Stimulated activated CD8-positive, alpha-beta memory T cell treated with anti-CD3 and anti-CD28 coated beads, Interleukin-4, amount 100 ng/mL, for 48 hours (primary cell): Measurements from ENCODE around the gene PPM1H.

ENCODE experiments used
- DNase-seq: peaks from one replicate; pipeline ENCODE4 v3.0.0-alpha.2; 2020

The PPM1H gene

DNA sequence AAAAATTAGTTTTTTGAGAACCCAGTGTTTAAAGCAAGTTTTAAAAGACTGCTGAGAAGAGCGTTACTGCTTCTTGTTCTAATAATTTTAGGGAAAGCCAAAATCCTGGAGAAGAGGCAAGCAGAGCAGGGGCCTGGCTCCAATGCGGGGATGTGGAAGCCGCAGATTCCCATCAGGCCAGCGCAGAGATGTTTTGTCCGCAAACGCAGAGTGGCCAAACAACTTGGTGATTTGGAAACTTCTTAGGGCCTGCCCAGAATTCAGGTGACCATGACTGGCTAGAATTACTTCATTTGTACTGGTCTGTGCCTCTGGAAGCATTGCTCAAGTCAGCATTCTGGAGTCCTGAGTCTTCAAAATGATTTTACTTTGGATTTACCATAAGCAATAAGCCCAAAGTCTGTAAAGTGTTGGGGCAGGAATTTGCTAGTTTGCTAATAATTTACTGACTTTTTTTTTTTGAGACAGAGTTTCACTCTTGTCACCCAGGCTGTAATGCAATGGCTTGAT, 208.4 kb downstream of the PPM1H start:
- no peak for DNase-seq

DNA sequence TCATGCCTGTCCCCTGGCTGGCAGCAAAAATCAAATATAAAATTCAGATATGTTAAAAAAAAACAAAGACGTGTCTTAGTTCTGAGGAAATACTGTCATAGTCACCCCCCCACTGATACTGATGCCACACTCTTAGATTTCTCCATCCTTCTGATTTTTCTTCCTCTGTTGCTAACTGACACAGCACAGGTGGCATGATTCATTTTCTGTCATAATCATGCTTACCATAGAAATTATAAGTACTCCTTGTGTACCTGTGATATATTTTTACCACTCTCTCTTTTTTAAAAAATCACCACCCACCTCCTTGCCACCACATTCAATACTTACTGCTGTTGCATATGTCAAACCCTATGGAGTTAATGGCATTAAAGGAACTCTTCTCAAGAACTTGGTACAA, 209.2 kb downstream of the PPM1H start:
- no peak for DNase-seq

DNA sequence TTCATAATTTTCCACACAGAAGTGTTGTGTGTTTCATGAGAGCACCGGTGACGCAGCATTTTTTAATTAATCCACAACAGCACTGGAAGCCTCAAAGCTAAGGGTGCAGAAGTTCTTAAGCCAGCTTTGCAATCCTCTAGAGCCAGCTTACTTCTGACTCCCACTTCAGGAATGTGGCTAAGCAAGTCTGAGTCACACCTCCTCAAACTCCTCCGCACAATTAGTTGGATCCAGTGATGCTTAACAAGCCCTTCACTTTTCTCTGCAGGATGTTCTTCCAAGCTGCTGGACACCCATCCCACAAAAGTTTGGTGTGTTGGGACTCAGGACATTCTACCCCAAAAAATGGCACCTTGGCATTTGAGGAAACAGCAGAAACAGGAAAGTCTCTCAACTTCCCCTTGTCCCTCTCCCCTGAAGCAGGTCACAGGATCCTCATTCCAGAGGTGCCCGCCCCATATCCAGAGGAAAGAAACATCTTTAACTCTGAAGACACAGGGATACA, 210.0 kb downstream of the PPM1H start:
- DNase-seq, result no peak

DNA sequence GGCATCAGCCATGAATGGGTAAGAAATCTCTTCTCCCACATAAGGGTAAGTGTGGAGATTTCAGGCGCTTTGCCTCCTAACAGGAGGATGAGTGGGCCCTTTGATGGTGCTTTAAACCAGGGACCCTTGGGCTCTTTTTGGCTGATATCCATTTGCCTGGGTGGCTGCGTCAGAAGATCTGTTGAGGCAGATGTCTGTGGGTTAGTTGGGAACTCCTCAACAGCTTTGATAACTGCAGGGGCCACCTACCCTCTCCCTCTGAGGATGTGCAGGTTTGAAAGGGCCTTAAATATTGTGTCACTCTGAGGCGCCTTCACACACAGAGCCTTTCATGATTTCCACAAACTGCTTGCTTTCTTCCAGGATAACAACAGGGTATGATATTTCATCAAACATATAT, 210.7 kb downstream of the PPM1H start:
- DNase-seq, result no peak

DNA sequence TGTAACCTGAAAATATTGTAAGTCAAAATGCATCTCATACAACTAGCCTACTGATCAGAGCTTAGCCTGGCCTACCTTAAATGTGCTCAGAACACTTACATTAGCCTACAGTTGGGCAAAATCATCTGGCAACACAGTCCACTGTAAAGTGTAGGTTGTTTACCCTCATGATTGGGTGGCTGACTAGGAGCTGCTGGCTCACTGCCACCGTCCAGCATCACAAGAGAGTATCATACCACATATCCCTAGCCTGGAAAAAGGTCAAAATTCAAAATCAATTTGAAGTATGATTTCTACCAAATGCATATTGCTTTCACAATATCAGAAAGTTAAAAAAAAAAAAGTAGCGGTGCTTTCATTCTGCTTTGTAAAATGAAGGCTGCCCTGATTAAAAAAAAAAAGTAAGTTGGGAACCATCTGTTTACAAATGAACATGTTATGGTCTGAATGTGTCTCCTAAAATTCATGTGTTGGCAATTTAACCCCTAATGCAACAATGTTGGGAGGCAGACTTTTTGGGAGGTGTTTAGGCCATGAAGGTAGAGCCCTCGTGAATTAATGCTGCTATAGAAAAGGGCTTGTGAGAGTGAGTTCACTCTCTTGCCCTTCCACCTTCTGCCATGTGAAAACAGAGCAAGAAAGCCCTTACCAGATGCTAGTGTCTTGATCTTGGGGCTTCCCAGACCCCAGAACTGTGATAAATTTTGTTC, 211.8 kb downstream of the PPM1H start:
- DNase-seq, result no peak

DNA sequence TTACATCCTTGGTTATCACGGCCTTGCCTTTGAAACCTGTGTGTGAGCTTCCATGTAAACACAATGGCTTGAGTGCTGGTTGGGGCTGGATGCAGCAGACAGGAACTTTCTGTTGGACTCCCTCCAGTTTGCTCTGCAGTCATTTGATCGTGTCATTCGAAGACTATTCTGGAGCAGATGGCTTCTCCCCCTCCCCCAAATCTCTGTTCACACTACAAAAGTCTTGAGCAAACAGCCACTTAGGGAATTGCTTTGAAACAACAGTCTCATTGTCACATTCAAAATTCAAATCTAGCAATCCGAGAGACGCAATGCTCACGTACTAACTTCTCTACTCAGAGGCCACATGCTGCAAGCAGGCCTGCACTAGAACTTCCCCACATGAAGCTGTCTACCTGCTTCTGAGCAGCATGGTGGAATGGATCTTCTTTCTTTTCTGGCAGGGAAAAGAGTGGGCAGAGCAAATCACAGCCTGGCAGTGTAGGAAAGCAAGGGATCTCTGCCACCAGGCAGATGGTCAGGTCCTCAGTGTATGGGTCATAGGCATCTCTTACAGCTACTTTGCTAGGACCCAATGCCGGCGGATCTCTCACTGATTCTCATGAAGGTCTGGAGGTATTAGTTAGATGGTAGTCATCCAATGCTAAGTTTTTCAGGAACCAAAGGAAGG, 214.2 kb downstream of the PPM1H start:
- no peak for DNase-seq

DNA sequence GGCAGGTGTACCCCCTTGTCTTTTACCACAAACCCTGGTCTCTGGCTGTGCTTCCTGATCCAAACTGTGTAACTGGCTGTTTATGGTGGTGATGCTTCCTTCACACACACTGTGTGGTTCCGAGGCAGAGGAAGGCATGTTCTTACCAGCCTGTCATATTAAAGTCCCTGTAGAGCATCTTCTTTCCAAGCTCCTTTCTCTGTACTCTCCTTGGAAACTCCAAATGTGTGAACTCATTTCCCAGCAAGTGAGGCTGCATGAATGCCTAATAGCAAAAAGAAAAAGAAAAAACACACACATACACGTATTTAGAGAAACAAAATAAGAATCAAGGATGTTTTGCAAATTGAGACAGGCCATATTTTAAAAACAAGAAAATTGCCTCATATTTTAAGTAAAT, 214.9 kb downstream of the PPM1H start:
- no peak for DNase-seq

DNA sequence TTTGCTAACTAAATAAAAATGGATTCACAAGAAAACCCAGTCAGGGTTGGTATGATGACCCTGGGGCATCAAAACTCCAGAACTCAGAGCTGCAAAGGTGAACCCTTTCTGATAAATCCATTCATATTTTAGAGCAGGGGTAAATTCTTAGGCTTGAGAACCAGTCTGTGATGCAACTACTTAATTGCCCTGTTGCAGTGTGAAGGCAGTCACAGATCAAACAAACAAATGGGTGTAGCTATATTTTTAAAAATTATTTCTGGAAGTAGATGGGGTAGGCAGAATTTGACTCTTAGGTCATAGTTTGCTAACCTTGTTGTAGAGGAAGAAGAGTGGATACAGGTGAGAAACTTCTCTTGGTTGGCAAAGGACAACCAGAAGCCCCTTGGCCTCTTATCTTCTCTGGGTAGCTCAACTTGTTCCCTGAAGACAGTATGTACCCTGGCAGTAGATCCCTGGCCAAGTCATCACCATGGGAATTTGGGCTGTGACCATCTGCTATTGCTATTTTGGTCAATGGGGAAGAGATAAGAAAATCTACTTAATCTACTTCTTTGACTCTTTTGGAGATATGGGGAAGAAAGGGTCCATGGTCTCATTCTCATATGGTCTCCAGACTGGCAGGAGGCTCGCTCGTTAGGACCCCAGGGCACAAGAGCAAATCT, 216.1 kb downstream of the PPM1H start:
- no peak for DNase-seq

DNA sequence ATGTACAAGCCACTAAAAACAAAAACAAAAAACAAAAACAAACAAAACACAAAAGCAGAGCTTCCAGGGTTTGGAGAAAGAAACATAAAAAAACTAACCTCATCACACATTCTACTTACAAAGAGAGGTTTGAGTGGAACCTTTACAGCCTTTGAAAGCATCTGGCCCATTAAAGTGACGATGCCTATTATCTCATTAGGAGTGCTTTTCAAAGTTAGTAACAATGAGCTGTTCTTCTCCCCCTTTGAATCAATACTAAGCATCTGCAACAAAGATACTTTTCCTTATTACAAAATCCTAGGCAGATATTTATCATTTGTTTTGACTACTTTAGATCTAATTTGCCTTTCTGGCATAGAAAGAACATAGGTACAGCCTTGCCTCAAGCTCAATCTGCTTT, 217.3 kb downstream of the PPM1H start:
- DNase-seq, result no peak

DNA sequence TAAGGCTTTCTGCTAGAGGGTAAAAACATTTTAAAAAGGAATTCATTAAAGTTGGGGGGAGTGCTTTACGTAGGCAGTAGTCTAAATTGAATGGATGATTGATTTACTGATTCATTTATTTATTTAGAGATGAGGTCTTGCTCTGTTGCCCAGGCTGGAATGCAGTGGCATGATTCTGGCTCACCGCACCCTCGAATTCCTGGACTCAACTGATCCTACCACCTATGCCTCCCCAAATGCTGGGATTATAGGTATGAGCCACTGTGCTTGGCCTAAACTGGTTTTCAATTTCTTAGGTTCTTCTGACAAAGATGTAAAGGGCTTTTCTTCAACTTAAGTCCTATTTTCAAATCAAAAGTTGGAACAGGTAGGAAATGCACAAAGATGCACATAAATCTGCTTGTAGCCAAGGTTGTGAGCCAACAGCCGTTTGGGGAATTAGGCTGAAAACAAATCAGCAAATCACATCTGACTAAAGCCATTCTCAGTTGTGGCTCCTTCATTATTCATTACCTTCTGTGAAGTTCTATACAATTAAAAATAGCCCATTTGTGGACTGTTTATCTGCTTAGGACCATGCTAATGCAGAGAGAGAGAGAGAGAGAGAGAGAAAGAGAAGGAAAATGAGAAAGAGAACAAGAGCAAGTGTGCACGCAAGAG, 218.0 kb downstream of the PPM1H start:
- DNase-seq, result no peak

DNA sequence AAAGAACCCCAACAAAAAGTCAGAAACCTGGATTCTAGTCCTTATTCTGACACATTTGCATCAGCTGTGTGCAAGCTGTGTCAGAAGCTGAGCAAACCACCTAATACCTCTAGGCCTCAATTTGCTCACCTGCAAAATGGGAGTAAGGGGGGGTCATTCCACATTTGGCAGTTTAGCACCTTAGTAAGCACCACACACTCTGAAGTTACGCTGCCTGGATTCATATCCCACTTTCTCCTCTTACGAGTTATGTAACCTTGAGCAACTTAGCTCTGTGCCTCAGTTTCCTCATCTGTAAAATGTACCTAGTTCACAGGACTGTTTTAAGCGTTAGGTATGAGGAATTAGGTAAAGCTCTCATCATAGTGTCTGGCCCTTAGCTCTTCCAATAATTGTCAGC, 218.9 kb downstream of the PPM1H start:
- DNase-seq, result no peak

DNA sequence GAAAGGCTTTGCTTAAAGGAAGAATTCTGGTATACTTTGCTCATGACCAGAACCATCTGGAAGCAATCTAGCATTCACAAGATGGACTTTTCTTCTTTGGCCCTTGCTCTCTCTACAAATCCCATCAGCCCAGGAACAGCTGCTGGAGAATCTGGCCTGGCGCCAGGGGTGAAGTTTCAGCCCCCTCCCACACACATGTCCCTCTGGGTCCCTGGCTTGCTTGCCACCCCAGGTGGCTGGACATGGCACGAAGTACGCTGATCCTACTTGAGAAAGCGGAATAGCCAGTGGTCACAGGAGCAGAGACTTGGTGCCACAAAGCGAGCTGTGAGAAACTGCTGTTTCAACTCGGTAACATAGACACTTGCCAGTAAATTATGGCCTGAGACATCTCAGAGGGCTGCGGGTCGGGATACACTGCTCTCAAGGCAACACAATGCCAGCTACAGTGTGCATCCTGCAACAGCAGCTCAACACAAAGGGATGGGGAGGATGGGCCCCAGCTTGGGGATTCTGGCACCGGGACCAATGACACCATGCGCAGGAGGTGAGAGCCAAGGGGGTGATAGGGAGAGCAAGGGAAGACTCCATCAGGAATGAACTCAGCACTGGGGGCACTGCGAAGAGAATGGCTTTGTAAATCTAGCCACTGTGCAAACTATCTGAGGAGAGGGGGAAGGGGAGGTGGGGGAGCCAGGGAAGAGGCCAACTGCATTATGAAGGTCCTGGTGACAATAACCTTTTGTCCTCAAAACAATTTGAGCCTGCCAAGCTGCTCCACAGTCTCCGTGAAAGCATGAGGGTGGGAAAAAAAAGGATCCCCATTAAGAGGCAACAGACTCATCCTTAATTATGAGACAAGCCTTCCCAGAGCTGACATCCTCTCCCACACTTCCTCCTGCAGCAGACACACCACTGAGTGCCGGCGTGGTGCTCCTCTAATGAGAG, 219.9 kb downstream of the PPM1H start:
- DNase-seq, result no peak

DNA sequence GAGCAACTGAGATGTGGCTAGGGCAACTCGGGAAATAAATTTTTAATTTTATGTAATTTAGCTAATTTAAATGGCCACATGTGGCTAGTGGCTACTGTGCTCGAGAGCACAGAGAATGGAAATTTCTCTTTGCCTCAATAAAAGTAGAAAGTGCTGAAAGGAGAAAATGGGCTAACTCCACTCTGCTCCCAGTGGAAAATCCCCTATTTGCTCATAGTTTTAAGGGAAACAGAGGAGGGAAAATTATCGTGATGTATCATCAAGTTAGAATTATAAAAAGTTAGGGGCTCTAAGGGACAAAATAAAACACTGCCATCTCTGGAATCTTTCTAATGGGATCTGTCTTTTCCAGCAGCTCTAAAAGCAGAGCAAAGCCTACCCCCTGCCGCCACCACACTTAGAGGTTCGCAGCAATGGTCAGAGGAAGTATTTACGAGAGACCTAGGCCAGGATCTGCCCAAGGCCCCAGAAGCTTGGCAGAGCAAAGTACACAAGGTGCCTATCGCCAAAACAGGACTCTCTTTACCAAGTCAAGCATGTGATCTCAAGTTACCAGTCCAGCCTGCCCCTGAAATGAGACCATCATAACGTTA, 220.7 kb downstream of the PPM1H start:
- no peak for DNase-seq

DNA sequence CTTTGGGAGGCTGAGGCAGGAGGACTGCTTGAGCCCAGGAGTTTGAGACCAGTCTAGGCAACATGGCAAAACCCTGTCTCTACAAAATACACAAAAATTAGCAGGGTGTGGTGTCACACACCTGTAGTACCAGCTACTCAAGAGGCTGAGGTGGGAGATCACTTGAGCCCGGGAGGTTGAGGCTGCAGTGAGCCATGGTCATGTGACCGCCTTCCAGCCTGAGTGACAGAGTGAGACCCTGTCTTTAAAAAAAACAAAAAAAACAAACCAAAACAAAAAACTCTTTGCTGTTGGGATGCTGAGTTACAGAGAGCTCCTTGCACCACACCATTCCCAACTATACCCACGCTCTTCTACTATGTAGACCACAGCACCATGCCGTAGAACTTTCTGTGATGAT, 221.2 kb downstream of the PPM1H start:
- no peak for DNase-seq

DNA sequence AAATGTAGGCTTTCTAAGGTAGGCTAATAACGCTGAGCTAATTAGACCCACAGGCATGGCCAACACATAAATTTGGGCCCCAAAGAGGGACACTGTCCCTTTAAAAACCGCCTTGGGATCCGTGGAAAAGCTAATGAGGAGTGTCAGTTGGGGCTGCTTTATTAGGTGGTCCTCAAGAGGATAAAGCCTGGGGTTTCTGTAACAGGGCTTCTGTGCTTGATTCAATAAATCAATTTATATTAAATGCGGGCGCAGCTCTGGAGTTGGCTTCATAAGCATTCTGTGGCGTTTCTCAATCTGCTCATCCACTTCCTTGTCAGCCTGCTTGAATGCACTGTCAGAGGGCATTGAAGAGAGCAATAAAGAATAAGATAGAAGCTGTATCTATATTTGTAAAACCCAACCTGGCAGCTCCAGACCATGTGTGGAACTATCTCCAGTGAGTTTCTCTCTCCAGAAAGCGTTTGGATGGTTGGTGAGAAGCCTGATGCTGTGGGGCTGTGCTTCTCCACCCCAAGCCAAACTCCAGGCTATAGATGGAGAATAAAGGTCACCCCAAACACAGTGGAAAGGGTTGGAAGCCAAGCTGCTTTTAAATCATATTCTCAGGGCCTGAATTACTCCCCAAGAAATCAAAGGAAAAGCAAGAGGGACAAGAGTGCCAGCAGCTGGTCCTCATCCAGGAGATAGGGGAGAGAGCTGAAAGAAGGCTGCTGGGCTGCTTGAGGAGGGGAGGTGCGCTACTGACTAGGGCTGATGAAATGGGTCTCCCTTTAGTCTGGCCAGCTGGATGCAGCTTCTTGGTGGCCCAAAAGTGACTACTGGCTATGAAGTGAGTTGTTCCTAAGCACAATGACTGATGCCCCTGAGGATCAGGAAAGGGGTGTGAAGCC, 222.0 kb downstream of the PPM1H start:
- DNase-seq, result no peak

DNA sequence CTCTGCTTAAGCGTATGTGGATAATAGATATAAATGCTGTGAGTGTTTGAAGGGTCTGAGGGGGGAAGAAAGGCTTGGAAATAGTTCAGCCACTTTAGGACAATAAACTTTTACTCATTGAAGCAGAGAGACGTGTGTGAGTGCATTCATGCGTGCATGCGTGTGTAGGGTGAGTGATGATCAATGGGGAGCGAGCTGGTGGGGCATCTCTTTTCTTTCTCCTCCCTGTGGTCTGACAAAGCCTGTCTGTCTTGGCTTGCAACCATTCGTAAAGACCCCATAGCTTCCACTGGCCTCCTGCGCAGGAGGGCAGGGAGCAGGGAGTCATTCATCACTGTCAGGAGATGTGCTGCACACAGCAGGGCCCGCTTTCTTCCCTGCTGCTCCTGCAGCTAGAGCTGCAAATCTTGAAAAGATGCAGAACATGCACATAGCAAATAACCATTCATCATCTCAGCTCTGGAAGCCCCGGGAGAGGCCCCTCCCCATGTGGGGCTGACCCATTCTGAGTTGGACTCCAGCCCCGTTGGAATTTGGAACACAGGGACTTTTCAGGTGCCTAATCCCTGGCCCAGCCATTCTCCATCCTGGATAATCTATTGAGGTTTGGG, 223.2 kb downstream of the PPM1H start:
- no peak for DNase-seq

DNA sequence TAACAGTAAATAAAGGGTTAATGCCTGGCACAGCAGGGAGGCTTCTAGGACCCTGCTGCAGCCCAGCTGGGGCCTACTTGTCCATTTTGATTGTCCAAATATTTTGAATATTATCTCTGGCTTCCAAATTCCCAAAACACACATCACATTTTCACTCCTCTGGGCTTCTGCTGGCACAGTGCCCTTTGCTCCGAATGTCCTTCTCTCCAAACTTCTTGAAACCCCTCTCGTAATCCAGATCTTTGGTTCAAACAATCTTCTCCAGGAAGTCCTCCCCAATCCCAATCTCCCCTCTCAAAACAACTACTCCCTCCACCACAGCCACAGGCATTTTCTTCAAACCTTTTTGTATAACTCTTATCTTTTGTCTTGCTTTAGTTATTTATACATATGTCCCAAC, 225.6 kb downstream of the PPM1H start:
- no peak for DNase-seq

DNA sequence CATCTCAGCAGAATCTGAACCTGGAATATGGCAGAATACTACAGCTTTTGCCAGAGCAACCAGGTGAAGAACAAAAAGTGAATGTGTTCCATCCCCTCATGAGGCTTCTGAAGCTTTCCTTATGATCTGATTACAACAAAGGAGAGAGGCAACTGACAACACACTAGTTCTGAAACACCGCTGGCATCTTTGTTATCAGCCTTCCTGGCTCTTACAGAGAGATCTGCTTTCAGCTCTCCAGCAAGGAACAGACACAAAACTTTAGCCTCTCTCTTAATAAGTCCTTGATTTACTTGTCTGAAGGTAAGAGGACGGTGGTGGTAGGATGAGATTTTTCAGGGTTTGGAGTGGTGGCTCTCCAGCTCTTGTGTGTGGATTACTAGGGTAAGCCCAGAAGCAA, 227.0 kb downstream of the PPM1H start:
- no peak for DNase-seq

DNA sequence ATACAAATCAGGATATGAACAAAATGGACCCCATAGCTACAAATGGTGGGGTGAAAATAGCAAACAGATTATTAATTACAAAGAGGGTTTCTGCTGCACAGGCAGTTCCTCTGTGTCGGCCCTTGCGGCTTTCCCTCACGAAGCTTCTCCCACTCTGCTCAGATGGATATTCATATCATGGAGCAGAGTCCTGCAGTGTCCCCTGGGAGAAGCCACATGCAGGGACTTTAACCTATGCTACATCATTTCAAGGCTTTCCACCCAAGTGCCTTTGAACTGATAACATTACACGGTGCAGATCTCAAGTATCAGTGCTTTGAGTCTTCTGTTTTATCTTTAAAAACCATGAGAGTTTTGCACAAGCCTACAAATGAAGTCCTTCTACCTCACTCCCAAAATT, 229.1 kb downstream of the PPM1H start:
- DNase-seq, result no peak

DNA sequence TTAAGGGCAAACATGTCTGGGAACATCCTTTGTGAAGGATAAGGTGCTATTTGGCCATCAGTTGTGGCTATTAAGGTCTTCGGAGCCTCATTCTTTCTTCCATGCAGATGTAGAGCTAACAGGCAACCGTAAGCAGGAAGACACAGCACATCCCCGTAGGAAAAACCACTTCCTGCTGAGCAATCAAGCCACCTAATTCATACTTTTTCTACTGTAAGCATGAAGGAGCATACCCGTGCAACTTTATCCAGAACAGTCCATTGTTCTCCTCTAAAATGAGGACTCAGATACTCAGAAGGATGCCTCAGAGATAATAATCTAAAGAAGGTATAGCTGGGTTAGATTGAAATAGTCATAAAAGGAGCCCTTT, 232.0 kb downstream of the PPM1H start:
- DNase-seq, result no peak
